Measurements from ENCODE around the gene PSMD11. TPM values are rescaled to one million over a fixed set of nuclear protein-coding genes. Genes with fewer than 3 reads are reported as not detected.

Gene PSMD11
- total RNA-seq, 1 experiment from 2014 or later: 212 TPM

GRCh38 chr17:32482568-32483320 is 38.4 kb downstream of the PSMD11 start:
- CTCF ChIA-PET: interaction anchor here (0.6 kb wide), 1 partner anchor 185 kb away, joined by 5 read pairs; no protein-coding TSS in a partner anchor
- no peak overlapping the region for H3K27ac ChIP-seq (ENCODE audit: low read length)
- H3K36me3 ChIP-seq (ENCODE audit: control insufficient read depth, insufficient read depth, low read length): peaks cover 30% of the 10 kb centered on the region
- ATAC-seq (no peak), DNase-seq (ENCODE audit: low read depth, low spot score) (no peak)
- H3K4me1 ChIP-seq (ENCODE audit: control insufficient read depth, insufficient read depth, low read length): peaks cover 20% of the 10 kb centered on the region
- no peaks in the 10 kb centered on the region for H3K9me3 ChIP-seq (ENCODE audit: control insufficient read depth, insufficient read depth, low read depth, low read length)
- POLR2A ChIA-PET: no interaction called here
- H3K27me3 ChIP-seq (ENCODE audit: control insufficient read depth, insufficient read depth, low read length): no peaks in the 10 kb centered on the region
- TF ChIP-seq TCF7L2 (IDR thresholded peaks at IDR 0.05; ENCODE audit: low read depth, low read length): no peak
- TF ChIP-seq CTCF (IDR thresholded peaks at IDR 0.05): no peak
- TF ChIP-seq SIN3A (IDR thresholded peaks at IDR 0.05; ENCODE audit: borderline replicate concordance, insufficient read depth, low read depth, low read length): no peak
- no peak for TF ChIP-seq REST (IDR thresholded peaks at IDR 0.05; ENCODE audit: insufficient read depth in 1 of 2, low read depth in 2 of 2, low read length in 1 of 2)
- TF ChIP-seq POLR2AphosphoS5 (IDR thresholded peaks at IDR 0.05; ENCODE audit: low read depth, low read length): no peak
- no TSS peak for BruUV-seq (replicated peaks)
- in situ Hi-C loops (cut with HindIII; ENCODE audit: low pct_unique_long_range_greater_than_20kb, low sequenced_read_pairs): no loop called here
- no peak overlapping the region for H3K4me3 ChIP-seq (ENCODE audit: low read depth in 2 of 2, low read length in 2 of 2)
- intact Hi-C loops (cut with micrococcal nuclease; ENCODE audit: unreplicated experiment): loop anchor here (5.0 kb wide), 1 partner anchor 270 kb away; no protein-coding TSS in a partner anchor

GRCh38 chr17:32483451-32484019 is 39.2 kb downstream of the PSMD11 start:
- DNase-seq (ENCODE audit: low read depth, low spot score) (peak; percentile 60), ATAC-seq (peak; percentile 16; the same call in 1 of the 2 replicates)
- BruUV-seq (replicated peaks): no TSS peak
- CTCF ChIA-PET: no interaction called here
- POLR2A ChIA-PET: no interaction called here
- Histone ChIP-seq H3K36me3 (ENCODE audit: control insufficient read depth, insufficient read depth, low read length) (peaks cover 22% of the 10 kb centered on the region), H3K27ac (ENCODE audit: low read length) (no peak overlapping the region), H3K4me3 (ENCODE audit: low read depth in 2 of 2, low read length in 2 of 2) (no peak overlapping the region), H3K27me3 (ENCODE audit: control insufficient read depth, insufficient read depth, low read length) (no peaks in the 10 kb centered on the region), H3K4me1 (ENCODE audit: control insufficient read depth, insufficient read depth, low read length) (peaks cover 20% of the 10 kb centered on the region), H3K9me3 (ENCODE audit: control insufficient read depth, insufficient read depth, low read depth, low read length) (no peaks in the 10 kb centered on the region)
- in situ Hi-C loops (cut with HindIII; ENCODE audit: low pct_unique_long_range_greater_than_20kb, low sequenced_read_pairs) (no loop called here), intact Hi-C loops (cut with micrococcal nuclease; ENCODE audit: unreplicated experiment) (loop anchor here (5.0 kb wide), 1 partner anchor 269 kb away; no protein-coding TSS in a partner anchor)
- TF ChIP-seq POLR2AphosphoS5 (IDR thresholded peaks at IDR 0.05; ENCODE audit: low read depth, low read length) (peak; percentile 16; the same call in 1 of the 2 replicates), REST (IDR thresholded peaks at IDR 0.05; ENCODE audit: insufficient read depth in 1 of 2, low read depth in 2 of 2, low read length in 1 of 2) (no peak), CTCF (IDR thresholded peaks at IDR 0.05) (peak; percentile 74; the same call in 1 of the 2 replicates)

Measured in Panc1 (cell line).